OCI-LY3 (cell line): Measurements from ENCODE around the gene MUTYH.

Experiments used
- CTCF ChIP-seq: fragments of 200-600, 300-600 bp; sonication (generic); IDR thresholded peaks from 2 replicates; pipeline ENCODE4 v1.5.1; 2014; ENCODE audit warnings: antibody characterized with exemption, low read length, low read depth
- EZH2phosphoT487 ChIP-seq: fragments of 200-600 bp; shearing (Covaris generic); IDR thresholded peaks from 2 replicates; pipeline ENCODE4 v1.6.1; 2018; ENCODE audit warnings: antibody characterized with exemption, mixed run types, low read depth

GRCh38 chr1:45379524-45379923, 39.3 kb upstream of the MUTYH start:
- no peak for TF ChIP-seq CTCF
- no peak for TF ChIP-seq EZH2phosphoT487
